Caco-2 (cell line): Measurements from ENCODE around the gene SUPT20HL1. TPM values are rescaled to one million over a fixed set of nuclear protein-coding genes. Genes with fewer than 3 reads are reported as not detected.
A peak's percentile ranks its signal among the peaks of the same experiment; 100 is the strongest.

Experiments
- BruUV-seq: library from RNA; stranded (reverse); fragments of 400-500 nt; replicated peaks from 2 replicates; lab custom pipeline; 2021; lab: Mats Ljungman, UMichigan
- CTCF ChIA-PET: fragments of 300-600 bp; sonication (Branson Sonifier 250); formaldehyde crosslinking; loops from one replicate; lab custom pipeline; 2022; ENCODE audit warnings: antibody characterized with exemption; lab: Charles Lee
- POLR2A ChIA-PET: fragments of 300-600 bp; sonication (Branson Sonifier 250); formaldehyde crosslinking; loops from one replicate; lab custom pipeline; 2022; ENCODE audit warnings: antibody characterized with exemption; lab: Charles Lee
- DNase-seq, 2 experiments: peaks; one replicate each; pipeline versions ENCODE4 v3.0.0 to v3.0.0-alpha.2; 2020 to 2022
- H3K27me3 ChIP-seq: replicated peaks from 2 replicates; pipeline ENCODE4 v1.6.0; 2011; ENCODE audit warnings: low read length; ENCODE audit not compliant: control insufficient read depth, insufficient read depth
- H3K36me3 ChIP-seq: 2 replicates; pipeline ENCODE4 v1.5.1; 2011; ENCODE audit warnings: low read length; ENCODE audit not compliant: control insufficient read depth, insufficient read depth
- H3K4me1 ChIP-seq: fragments of 250-450 bp; sonication (Bioruptor Pico); 2 replicates; pipeline ENCODE4 v1.5.1; 2020; ENCODE audit warnings: mild to moderate bottlenecking
- H3K4me3 ChIP-seq: 2 replicates; pipeline ENCODE4 v1.5.1; 2011; ENCODE audit warnings: low read depth, mild to moderate bottlenecking, control low read depth, low read length
- H3K9me3 ChIP-seq: fragments of 250-450 bp; sonication (Bioruptor Pico); 2 replicates; pipeline ENCODE4 v1.5.1; 2020; ENCODE audit warnings: mild to moderate bottlenecking, moderate library complexity
- H3K27ac Mint-ChIP-seq: one replicate; pipeline ENCODE4 v1.8.0; 2022; ENCODE audit warnings: mixed read lengths; ENCODE audit not compliant: unreplicated experiment
- H3K27me3 Mint-ChIP-seq: one replicate; pipeline ENCODE4 v1.8.0; 2022; ENCODE audit warnings: mixed read lengths; ENCODE audit not compliant: insufficient read depth, unreplicated experiment
- H3K36me3 Mint-ChIP-seq: one replicate; pipeline ENCODE4 v1.8.0; 2022; ENCODE audit warnings: mild to moderate bottlenecking, mixed read lengths; ENCODE audit not compliant: insufficient read depth, unreplicated experiment
- H3K4me1 Mint-ChIP-seq: one replicate; pipeline ENCODE4 v1.8.0; 2022; ENCODE audit warnings: low read depth, mixed read lengths; ENCODE audit not compliant: unreplicated experiment
- H3K4me3 Mint-ChIP-seq: one replicate; pipeline ENCODE4 v1.8.0; 2022; ENCODE audit warnings: mild to moderate bottlenecking, moderate library complexity, mixed read lengths; ENCODE audit not compliant: unreplicated experiment
- H3K9me3 Mint-ChIP-seq: one replicate; pipeline ENCODE4 v1.8.0; 2022; ENCODE audit warnings: mixed read lengths; ENCODE audit not compliant: unreplicated experiment
- intact Hi-C: fragments of 100-400 bp; cut with micrococcal nuclease; formaldehyde crosslinking; loops from one replicate; pipeline ENCODE4 v1.10.0; 2022; ENCODE audit not compliant: unreplicated experiment
- total RNA-seq: library from RNA; stranded (reverse); gene quantifications from 2 replicates; pipeline ENCODE4 v1.2.3, GENCODE V29; 2022
- TF ChIP-seq, protein P1 (sequence below), 2 experiments: fragments of 200-600 bp in 1 of 2; IDR thresholded peaks; 1 replicate in 1 of 2; 2 replicates in 1 of 2; pipeline versions ENCODE4 v1.5.1 to v1.8.0; 2011 to 2022; ENCODE audit warnings: antibody characterized with exemption in 1 of 2, control low read depth in 1 of 2, inconsistent platforms in 1 of 2, low read depth in 1 of 2, low read length in 1 of 2, mild to moderate bottlenecking in 1 of 2, moderate library complexity in 1 of 2; ENCODE audit not compliant: insufficient read depth in 1 of 2, severe bottlenecking in 1 of 2, unreplicated experiment in 1 of 2

SUPT20HL1 gene
- total RNA-seq, 1 experiment from 2014 or later: not detected

DNA sequence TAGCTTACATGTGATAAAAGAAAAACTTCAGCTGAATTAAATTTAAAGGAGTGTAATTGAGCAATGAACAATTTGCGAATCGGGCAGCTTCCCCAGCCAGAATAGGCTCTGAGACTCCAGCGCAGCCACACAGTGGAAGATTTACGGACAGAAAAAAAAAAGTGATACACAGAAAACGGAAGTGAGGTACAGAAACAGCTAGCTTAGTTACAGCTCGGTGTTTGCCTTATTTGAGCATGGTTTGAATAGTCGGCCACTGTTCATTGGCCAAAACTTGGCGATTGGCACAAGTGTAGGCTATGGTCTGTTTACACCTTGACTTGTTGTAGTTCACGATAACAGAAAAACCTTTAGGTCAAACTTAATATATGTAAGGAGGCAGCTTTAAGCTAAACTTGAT lies 16.7 kb upstream of the SUPT20HL1 start:
- POLR2A ChIA-PET: no interaction called here
- BruUV-seq: no TSS peak

DNA sequence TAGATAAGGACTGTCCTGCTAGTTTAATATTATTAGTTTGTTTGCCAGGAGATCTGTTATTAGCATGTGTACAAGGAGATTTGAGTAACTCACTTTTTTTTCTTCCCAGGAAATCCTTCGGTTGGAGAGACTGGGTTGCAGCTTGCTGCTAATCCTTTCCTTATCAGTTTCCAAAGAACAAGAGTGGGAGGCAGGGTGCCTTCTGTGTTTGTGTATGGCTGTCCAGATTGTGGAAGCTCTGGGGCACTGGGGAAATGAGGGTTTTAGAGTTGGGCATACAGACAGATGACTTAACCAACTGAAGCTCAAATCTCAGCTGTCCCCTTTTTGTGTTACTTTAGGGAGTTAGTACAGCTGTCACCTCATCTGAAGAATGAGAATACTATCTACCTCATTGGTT lies 12.6 kb upstream of the SUPT20HL1 start:
- Histone ChIP-seq H3K4me1 (0 out of 2 replicates have a peak, but pooled peaks cover 3% of the 10 kb centered on the region), H3K4me3 (no peak overlapping the region), H3K36me3 (no peaks in the 10 kb centered on the region), H3K27me3 (no peaks in the 10 kb centered on the region; the same call in 1 of the 2 replicates), H3K9me3 (no peaks in the 10 kb centered on the region)
- CTCF ChIA-PET: interaction anchor here (1.4 kb wide), 1 partner anchor 88 kb away, joined by 4 read pairs; no protein-coding TSS in a partner anchor
- POLR2A ChIA-PET: no interaction called here
- TF ChIP-seq, protein P1, sequence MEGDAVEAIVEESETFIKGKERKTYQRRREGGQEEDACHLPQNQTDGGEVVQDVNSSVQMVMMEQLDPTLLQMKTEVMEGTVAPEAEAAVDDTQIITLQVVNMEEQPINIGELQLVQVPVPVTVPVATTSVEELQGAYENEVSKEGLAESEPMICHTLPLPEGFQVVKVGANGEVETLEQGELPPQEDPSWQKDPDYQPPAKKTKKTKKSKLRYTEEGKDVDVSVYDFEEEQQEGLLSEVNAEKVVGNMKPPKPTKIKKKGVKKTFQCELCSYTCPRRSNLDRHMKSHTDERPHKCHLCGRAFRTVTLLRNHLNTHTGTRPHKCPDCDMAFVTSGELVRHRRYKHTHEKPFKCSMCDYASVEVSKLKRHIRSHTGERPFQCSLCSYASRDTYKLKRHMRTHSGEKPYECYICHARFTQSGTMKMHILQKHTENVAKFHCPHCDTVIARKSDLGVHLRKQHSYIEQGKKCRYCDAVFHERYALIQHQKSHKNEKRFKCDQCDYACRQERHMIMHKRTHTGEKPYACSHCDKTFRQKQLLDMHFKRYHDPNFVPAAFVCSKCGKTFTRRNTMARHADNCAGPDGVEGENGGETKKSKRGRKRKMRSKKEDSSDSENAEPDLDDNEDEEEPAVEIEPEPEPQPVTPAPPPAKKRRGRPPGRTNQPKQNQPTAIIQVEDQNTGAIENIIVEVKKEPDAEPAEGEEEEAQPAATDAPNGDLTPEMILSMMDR (IDR thresholded peaks at IDR 0.05; ENCODE audit: insufficient read depth in 1 of 2, low read depth in 1 of 2, low read length in 1 of 2, severe bottlenecking in 1 of 2, unreplicated experiment in 1 of 2): no peak
- no peak overlapping the region for H3K27ac Mint-ChIP-seq
- intact Hi-C loops: no loop called here
- BruUV-seq: no TSS peak
- no peaks in the 10 kb centered on the region for H3K36me3 Mint-ChIP-seq
- no peaks in the 10 kb centered on the region for H3K9me3 Mint-ChIP-seq
- DNase-seq: peak in 1 of 2 experiments; percentile 4
- H3K4me1 Mint-ChIP-seq: no peaks in the 10 kb centered on the region
- no peak overlapping the region for H3K4me3 Mint-ChIP-seq
- no peaks in the 10 kb centered on the region for H3K27me3 Mint-ChIP-seq

More for the DNA sequence above, 16.7 kb upstream of the SUPT20HL1 start:
- Histone ChIP-seq H3K36me3 (no peaks in the 10 kb centered on the region), H3K27me3 (no peaks in the 10 kb centered on the region), H3K4me3 (no peak overlapping the region), H3K9me3 (no peaks in the 10 kb centered on the region), H3K4me1 (0 out of 2 replicates have a peak, but pooled peaks cover 3% of the 10 kb centered on the region)
- H3K27me3 Mint-ChIP-seq: peaks cover 8% of the 10 kb centered on the region
- DNase-seq: no peak
- no peaks in the 10 kb centered on the region for H3K36me3 Mint-ChIP-seq
- intact Hi-C loops: no loop called here
- H3K4me1 Mint-ChIP-seq: no peaks in the 10 kb centered on the region
- no peak overlapping the region for H3K4me3 Mint-ChIP-seq
- H3K9me3 Mint-ChIP-seq: no peaks in the 10 kb centered on the region
- CTCF ChIA-PET: no interaction called here
- TF ChIP-seq, protein P1 (IDR thresholded peaks at IDR 0.05; ENCODE audit: insufficient read depth in 1 of 2, low read depth in 1 of 2, low read length in 1 of 2, severe bottlenecking in 1 of 2, unreplicated experiment in 1 of 2): no peak
- no peak overlapping the region for H3K27ac Mint-ChIP-seq

DNA sequence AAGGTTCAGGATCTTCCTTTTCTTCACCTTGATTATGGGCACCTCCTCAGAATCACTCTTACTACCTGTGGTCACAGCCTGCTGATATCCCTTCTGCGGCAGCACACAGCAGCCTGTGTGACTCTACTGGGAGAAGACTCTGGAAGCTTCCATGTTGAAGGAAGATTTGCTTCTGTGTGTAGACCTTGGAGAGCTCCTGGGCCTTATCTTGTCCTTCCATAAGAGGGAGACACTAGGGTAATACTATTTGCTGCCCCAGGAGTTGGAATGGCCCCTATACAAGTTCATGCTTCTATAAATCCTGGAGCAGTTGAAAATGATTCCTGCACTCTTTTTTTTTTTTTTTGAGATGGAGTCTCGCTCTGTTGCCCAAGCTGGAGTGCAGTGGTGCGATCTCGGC lies 10.2 kb upstream of the SUPT20HL1 start:
- Mint-ChIP-seq H3K27me3 (no peaks in the 10 kb centered on the region), H3K4me1 (no peaks in the 10 kb centered on the region), H3K27ac (no peak overlapping the region), H3K4me3 (no peak overlapping the region), H3K36me3 (no peaks in the 10 kb centered on the region), H3K9me3 (no peaks in the 10 kb centered on the region)
- Histone ChIP-seq H3K4me1 (0 out of 2 replicates have a peak, but pooled peaks cover 3% of the 10 kb centered on the region), H3K36me3 (no peaks in the 10 kb centered on the region), H3K9me3 (no peaks in the 10 kb centered on the region), H3K27me3 (no peaks in the 10 kb centered on the region; the same call in 1 of the 2 replicates), H3K4me3 (no peak overlapping the region)
- BruUV-seq: no TSS peak
- TF ChIP-seq, protein P1 (IDR thresholded peaks at IDR 0.05; ENCODE audit: insufficient read depth in 1 of 2, low read depth in 1 of 2, low read length in 1 of 2, severe bottlenecking in 1 of 2, unreplicated experiment in 1 of 2): no peak
- no peak for DNase-seq
- ChIA-PET POLR2A (no interaction called here), CTCF (no interaction called here)
- intact Hi-C loops: no loop called here
